ENCODE measurements around the gene IRX4. TPM values are rescaled to one million over a fixed set of nuclear protein-coding genes. Genes with fewer than 3 reads are reported as not detected.

Gene IRX4
- total RNA-seq, 1 donor from 2014 or later: not detected

DNA sequence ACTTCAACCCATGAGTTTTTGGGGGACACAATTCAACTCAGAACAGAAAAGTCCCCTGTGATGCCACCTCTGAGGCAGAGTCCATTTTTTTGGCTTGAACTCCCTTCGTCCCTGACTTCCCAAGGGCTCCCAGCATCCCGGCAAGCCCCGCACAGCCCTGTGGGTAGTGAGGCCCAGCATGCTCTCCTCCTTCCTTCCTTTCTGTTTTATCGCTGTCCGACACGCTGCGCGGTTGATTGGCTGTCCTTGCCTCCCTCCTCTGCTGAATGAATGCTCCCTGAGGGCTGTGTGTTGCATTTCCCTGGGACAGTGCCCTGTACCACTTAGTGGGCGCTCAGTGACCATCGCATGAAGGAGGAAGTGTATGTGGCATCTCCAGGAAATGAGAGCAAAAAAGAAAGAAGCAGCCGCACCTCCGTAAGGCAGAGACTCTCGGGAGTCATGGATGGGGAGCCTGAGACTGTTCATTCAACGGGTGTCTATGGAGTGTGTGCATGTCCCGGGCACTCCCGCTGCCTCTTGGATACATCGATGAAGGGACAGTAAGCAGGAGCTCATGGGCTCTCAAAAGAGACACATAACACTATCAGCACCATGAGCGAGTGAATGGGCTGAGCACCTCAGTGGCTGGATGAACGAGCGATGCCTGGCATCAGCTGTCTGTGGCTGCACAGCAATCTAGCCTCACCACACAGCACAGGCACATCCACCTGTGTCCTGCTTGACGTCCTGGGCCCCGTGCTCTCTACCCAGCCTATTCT is 10.1 kb upstream of the IRX4 start:
- intact Hi-C loops (cut with micrococcal nuclease): no loop called here

DNA sequence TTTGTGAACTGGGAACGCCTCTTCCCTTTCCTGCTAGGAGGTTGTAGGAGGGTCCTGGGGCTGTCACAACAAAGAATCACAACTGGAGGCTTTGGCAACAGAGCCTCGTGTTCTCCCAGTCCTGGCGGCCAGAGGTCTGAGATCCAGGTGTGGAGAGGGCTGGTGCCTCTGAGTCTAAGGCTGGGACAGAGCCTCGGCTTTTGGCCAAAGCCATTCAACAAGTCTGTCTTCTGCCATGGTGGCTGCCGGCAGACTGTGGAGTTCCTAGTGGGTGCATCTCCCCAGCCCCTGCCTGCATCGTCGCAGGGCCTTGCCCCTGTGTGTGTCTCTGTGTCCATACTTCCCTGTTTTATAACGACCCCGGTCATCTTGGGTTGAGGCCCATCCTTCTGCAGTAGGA is 9.5 kb upstream of the IRX4 start:
- intact Hi-C loops (cut with micrococcal nuclease): no loop called here

DNA sequence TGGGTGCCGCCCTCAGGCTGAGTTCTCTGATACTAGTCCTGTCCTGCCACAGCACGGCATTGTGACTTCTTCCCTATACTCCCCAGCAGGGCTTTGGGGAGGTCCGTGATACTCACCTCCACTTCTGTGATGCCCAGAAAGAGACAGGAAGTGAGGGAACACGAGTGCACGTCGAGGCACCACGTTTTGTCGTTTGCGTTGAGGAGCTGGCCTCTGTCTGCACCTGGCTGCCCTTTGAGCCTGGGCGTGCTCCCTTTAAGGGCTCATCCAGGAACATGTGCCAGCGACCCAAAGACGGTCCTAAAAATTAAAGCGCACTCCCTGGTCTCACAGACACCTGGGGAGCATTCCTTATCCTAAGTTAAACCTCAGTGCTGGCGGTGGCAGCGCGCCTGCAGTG is 8.7 kb upstream of the IRX4 start:
- intact Hi-C loops (cut with micrococcal nuclease): no loop called here

DNA sequence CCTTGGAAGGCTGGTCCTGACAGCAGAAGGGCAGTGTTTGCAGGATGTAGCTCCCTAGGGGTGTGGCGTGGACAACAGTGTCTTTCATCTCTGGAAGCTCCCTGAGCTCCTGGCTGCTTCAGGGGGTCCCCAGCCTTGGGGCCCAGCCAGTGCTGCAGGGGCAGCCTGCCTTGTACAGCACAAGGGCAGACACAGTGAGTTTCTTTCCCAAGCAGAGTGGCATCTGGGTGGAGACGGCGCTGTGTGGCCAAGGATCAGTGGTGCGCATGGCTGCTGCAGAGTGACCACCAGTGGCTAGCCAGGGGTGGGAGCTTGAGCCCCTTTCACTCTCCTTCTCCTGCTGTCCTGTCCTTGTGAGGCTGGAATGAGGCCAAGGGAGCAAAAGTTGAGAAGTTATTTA is 7.6 kb upstream of the IRX4 start:
- intact Hi-C loops (cut with micrococcal nuclease): no loop called here

DNA sequence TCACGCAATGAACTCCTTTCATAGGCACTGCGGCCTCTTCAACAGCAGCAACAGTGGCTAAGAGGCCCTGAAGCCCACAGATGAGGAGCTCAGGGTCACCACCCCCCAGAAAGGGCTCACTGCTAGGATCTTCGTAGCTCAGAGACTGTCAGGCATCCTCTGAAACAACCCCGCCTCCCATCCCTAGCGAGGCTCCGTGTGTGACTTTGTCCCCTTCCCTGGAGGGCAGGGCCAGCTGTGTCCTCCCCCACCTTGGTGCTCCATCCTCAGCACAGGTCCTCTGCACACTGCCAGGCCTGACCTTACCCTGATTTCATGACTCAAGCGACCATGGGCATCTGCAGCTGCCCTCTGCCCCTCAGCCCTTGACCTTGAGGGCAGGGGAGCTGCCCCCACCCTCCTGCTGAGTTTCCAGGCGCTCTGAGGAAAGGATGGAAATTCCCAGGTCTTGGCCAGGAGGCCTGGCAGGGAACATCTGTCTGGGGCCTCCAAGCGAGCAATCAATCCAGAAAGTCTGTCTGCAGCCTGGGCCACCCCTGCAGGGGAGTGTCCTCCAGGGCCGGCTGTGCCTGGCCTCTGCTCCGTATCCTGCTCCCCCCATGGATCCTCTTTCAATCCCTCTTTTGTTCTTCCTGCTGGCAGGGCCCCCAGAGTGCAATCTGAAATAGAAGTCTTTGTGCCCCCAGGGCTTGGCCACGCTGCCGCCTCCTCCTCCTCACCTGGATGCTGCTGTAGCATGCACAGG is 6.8 kb upstream of the IRX4 start:
- intact Hi-C loops (cut with micrococcal nuclease): no loop called here

DNA sequence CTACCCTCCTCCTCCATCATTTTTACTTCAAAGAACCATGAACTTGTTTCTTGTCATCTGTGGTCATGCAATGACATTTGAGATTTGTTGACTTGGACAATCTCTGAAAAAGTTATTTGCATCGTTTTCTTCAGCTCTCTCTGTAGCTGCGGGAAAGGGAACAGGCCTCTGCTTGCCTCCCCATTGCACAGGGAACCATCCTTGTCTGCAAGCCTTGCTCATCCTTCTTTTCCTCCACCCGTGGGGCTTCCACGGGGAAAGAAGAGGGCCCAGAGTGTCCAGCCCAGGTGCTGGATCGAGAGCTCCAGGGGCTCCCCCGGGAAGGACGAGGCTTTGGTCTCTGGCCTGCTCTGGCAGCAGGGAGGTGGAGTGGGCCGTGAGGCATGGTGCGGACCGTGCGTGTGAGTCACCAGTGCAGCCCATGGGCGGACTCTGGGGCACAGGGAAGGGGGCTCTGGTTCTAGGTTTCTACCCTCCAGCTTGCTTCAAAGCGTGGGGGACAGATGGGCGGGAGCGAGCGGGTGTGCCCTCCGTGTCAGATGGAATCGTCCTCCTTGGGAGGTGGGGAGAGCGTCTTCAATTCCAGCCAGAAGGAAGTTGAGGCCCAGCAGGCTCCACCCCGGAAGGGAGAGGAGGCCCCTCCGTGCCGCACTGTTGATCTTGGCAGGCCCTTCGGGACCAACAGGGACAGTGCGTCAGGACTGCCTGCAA is 6.0 kb upstream of the IRX4 start:
- intact Hi-C loops (cut with micrococcal nuclease): no loop called here

DNA sequence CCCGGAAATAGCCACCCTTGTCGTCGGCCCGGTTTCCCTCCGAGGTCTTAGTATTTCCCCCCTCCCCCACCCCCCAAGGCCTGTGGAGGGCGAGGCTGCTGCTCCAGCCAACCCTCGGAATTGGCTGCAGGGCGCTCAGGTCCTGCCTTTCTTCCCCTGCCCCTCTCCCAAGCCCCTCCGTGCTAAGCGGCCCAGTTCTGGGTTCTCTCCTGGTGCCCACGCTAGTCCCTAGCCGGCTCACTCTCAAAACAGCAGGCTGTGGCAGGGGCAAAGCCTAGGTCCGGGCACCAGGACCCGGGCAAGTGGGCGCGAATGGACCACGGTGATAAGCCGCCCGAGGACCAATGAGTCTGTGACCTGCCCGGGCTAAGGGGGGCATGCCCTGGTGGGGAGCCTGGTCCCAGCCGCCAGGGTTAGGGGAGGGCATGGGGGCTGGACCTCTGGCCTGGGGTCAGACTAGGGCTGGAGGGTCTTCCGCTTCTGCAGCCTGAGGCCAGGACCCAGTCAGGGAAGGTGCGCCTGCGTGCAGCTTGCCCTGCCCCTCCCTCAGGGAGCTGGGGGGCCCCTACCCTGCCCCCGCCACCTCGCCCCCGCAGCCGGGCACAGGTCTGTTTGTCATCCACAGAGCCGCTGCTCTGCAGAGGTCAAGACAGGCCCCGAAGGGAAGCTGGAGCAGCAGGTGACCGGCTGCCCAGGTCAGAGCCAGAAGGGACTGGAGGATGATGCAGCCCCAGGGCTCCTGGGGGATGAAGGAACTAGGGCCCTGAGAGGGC is 5.0 kb upstream of the IRX4 start:
- intact Hi-C loops (cut with micrococcal nuclease): no loop called here

DNA sequence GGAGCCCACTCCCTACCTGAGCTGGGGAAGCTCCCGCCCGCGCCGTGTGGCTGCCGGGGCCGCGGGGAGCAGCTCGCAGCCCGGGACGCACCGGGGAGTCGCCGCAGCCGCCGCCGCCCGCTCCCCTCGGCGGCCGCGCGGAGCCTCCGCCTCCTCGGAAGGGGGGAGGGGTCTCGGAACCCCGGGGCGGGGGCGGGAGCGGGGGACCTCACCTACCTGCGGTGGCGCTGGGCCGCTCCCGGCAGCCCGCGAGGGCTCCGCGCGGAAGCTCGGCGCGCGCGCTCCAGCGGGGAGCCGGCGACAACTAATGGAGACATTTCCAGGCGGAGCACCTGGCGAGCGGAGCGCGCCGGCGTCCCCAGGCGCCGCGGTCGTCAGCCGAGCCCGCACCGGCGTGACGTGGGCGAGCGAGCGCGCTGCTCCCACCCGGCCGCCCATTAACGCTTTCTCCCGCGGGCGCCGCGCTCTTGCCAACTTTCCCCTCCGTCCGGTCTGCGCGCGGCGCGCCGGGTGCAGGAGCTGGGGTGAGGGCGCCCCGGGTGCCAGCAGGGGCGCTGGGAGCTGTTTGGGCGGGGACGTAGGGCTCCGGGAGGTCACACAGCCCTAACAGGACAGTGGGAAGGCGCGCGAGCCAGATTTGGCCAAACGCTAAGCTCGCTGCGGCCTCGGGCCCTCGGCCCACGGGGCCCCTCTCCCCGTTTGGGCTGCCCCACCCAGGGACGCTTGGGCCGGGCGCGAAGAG is 4.3 kb upstream of the IRX4 start:
- intact Hi-C loops (cut with micrococcal nuclease): no loop called here

DNA sequence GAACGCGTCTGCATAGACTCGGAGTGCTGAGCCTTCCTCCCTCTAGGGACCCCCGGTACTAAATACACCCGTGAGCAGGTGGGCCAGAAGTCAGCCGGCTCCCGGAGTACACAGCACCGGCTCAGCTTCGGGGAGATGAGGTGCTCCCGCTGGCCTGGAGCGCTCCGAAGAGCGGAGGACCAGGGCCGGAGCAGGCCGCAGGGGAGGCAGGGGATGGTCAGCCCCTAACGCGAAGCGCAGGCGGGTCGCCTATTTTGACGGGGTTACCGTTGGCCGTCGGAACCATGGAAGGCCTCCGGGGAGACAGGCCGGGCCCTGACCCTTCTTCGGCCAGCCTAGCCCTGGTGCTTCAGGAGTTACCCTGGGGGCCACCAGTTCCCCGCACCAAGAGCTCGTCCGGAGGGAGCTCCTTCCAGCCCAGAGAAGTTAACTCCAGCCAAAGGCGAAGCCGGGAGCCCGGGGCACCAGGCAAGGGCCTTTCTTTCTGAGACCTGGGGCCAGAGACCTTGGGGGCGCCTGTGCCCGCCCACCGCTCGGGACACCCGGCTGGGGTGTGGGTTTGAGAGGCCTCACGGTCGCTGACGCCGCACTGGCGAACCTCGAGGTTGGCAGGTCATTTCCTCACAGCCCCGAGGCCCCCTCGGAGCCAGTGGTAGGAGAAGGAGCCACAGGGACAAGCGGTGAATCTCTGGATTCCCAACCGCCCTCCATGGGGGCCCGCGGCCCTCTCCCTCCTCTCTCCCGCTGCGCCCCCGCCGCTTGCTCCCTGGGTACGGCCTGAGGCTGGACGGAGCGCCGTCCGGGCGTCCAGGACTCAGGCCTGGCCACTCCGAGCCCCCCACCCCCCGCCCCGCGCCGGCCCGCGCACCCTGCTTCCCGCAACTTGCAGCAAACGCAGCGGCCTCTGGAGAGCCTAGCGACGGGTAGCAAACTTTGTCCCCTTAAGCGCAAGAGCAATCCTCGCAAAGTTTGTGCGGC is 3.4 kb upstream of the IRX4 start:
- intact Hi-C loops (cut with micrococcal nuclease): no loop called here

DNA sequence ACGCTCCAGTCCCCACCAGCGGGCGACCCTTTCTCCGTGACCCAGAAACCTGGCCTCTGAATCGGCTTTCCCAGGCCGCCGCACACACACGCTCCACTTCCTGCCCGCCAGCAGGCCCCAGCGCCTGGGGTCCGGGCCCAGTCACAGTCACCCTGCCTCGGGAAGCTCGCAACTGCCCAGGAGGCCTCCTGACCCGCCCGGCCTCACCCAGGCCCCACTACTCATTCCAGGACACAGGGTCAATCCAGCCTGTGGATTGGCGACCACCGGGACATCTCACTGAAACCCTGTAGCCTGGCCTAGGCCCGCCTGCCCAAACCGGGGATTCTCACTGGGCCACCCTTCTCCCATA is 2.7 kb upstream of the IRX4 start:
- intact Hi-C loops (cut with micrococcal nuclease): no loop called here

DNA sequence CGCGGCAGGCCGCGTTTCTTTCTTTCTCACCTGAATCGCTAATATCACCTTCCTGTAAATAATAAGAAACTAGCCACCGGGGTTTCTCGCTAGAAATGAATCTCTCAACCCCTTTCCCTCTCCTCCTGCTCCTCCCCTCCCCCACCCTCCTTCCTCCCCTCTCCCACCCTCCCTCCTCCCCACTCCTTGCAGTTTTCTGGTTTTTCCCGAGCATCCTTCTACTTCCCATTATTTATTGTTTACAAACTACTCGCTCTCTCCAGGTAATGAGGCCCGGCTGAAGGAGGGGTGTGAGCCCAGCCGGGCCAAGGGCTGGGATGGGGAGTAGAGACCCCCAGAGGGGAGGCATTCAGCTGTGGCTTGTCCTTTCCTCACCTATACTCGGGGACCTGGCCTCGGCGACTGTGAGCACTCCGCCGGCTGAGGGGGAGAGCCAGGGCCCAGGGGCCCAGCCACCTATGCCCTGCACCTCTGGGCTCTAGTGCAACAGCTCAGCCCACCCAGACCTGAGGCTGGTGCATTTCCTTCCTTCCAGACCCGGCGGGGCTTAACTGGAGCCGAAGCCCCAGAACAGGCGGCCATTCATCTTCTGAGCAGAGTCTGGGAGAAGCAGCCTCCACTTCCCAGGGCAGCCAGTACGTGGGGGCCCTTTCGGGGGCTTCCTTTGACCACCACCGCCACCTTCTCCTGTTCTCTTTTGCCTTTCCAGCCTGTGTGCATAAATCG is 2.1 kb upstream of the IRX4 start:
- intact Hi-C loops (cut with micrococcal nuclease): loop anchor here (5.0 kb wide), 2 partner anchors 857 to 1712 kb away; partner anchors contain the start of gene IRX1

DNA sequence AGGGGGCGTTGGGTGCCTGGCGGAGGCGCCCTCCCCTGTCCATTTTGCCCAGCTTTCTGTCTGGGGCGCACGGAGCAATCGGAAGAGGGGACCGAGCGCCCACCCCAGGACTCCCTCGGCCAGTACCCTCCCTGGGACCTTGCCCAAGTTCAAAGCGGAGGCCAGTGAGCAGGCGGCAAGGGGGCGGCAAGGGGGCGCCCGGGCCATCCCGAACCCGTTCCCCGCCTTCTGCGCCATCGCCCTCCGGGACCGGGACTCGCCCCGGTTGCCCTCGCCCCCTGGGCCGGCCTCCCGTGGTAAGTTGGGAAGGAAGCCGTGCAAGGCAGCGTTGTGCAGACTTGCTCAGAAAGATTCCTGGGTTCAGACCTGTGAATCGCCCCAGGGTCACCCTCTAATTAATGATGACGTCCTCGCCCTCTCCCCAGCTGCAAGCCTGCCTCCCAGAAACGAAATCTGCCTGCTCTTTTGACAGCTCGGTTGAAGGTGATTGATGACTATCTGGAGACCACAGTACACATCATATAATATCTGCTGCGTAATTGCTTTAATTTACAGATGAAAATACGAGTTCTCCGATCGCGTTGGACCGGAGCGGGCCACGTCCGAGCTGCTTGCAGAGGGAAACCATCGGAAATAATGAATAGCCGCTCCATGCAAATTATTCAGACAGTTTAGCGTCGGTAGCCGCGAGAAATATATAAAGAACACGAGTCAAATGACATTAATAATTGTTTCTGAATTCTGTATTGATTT is 1.4 kb upstream of the IRX4 start:
- intact Hi-C loops (cut with micrococcal nuclease): loop anchor here (5.0 kb wide), 2 partner anchors 858 to 1713 kb away; partner anchors contain the start of gene IRX1

DNA sequence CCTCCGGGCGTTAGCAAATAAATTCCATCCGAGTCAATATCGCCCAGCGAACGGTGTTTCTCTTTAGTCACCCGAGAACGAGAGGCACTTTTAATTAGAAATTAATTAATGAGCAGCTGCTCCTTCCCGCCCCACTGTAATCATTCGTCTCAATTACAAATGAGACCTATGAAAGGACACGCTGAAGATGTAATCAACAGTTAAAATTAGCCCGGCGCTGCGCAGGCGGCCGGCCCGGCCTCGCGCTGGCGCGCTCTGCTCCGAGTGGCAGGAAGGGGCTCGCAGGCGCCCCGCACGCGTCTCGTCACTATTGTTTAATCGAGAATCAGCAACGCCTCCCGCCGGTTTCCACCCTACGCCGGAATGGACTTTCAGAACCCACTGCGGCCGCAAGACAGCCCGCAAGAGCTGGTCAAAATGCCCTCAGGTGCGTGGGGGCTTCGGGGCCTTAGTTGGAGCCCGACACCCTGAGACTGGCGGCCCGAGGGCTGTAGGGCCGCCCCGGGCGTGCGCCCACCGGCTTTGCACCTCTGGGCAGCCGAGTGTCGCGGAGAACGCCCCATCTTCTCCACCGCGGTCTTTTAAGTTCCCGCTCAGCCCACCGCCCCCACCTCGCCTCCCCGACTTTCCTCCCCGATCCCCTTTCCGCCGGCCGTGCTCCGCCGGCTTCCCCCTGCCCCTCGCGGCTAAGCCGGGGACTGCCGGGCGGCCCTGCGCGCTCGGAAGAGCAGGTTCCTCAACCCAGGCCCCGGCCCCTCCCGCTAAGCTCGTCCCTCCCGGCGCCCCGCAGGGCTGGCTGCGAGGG is 597 bp upstream of the IRX4 start:
- intact Hi-C loops (cut with micrococcal nuclease): loop anchor here (5.0 kb wide), 2 partner anchors 859 to 1714 kb away; partner anchors contain the start of gene IRX1

DNA sequence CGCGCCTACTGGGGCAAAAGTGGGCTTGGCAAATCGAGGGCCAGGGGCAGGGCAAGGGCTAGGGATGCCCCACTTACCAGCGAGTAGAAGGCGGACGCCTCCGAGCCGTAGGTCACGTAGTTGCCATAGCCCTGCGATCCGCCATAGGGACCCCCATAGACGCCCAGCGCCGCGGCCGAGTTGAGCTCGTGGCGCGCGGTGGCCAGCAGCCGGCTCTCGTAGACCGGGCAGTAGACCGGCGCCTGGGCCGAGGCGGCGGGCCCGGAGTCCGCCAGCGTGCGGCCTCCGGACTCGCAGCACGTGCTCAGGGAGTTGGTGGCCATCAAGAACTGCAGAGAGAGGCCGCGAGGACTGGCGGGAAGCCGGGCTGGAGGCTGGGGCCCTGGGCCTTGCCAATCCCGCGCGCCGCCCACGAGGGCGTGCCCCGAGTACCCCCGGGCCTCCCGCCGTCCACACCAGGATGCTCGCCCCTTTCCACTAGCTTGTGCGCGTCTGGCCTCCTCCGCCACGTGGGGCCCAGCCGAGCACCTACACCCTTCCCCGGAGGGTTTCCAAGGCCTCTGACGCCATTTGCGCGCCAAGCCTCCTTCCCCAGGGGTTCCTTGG is 891 bp downstream of the IRX4 start:
- intact Hi-C loops (cut with micrococcal nuclease): loop anchor here (5.0 kb wide), 2 partner anchors 860 to 1715 kb away; partner anchors contain the start of gene IRX1

DNA sequence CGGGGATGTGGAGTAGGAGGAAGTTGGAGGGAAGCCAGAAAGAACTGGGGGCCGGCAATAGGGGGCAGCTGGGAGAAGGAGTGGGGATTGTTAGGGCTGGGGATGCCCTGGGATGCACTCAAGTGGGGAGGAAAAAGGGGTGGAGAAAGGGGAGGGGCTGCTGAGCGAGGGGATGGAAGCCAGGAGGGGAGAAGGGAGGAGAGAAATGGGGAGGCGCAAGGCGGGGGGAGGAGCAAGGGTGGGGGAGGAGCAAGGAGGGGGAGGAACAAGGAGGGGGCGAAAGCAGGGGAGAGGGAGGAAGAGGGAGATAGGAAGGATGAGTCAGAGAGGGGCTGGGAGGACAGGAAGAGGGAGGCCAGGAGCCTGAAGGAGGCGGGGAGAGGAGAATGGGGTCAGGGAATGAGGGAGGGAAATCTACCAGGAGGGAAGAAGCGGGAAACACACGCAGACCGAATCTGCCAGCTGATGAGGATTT is 1.6 kb downstream of the IRX4 start:
- intact Hi-C loops (cut with micrococcal nuclease): loop anchor here (5.0 kb wide), 2 partner anchors 861 to 1716 kb away; partner anchors contain the start of gene IRX1

DNA sequence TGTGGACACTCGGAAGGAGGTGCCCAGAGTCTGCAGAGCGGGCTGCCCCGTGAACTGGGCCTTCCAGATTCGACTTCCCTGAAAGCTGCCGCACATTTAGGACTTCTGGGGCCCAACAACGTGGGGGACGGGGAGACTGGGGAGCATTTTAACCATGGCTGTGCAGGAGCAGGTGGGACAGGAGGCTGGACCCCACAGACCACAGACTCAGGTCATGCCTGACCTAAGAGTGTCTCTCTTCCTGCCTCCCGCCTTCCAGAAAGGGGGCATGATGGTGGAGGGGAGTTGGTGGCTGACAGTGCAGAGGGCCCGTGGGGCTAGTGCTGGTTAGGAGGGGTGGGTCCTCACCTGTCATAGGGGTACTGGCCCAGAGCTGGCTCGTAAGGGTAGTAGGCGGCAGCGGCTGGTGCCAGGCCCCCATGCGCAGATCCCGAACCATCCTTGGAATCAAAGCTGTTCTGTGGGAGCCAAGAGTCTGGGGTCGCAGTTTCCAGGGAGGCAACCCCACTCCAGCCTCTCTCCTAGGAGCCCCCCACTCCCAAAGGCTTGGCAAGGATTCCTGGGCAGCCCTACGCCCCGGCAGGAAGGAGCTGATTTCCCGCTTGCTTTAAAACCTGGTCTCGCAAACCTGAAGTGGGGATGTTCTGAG is 2.2 kb downstream of the IRX4 start:
- intact Hi-C loops (cut with micrococcal nuclease): loop anchor here (5.0 kb wide), 2 partner anchors 862 to 1717 kb away; partner anchors contain the start of gene IRX1
